Osteoblast (primary cell): ENCODE data around the gene PTPN3. TPM values are rescaled to one million over a fixed set of nuclear protein-coding genes. Genes with fewer than 3 reads are reported as not detected.

ENCODE experiments used
- DNase-seq: peaks from one replicate; pipeline ENCODE4 v3.0.0; 2011; ENCODE audit warnings: low spot score, mixed read lengths; ENCODE audit not compliant: insufficient read length; ENCODE audit errors: missing footprints
- H2AFZ ChIP-seq: 2 replicates; pipeline ENCODE4 v1.6.0; 2011; ENCODE audit warnings: mild to moderate bottlenecking, low read length
- H3K27ac ChIP-seq: 2 replicates; pipeline ENCODE4 v1.5.1; 2011; ENCODE audit warnings: mild to moderate bottlenecking, low read depth, low read length, moderate library complexity
- H3K27me3 ChIP-seq: 2 replicates; pipeline ENCODE4 v1.6.0; 2012; ENCODE audit warnings: mild to moderate bottlenecking, control low read depth, inconsistent platforms, low read length, moderate library complexity; ENCODE audit not compliant: insufficient read depth
- H3K36me3 ChIP-seq: 2 replicates; pipeline ENCODE4 v1.5.1; 2011; ENCODE audit warnings: mild to moderate bottlenecking, low read length, control low read depth, moderate library complexity; ENCODE audit not compliant: insufficient read depth
- H3K4me1 ChIP-seq: 2 replicates; pipeline ENCODE4 v1.5.1; 2011; ENCODE audit warnings: mild to moderate bottlenecking, low read length, control low read depth, moderate library complexity; ENCODE audit not compliant: insufficient read depth
- H3K4me2 ChIP-seq: 2 replicates; pipeline ENCODE4 v1.6.0; 2011; ENCODE audit warnings: mild to moderate bottlenecking, low read length; ENCODE audit not compliant: insufficient read depth
- H3K4me3 ChIP-seq: fragments of 200-600 bp; sonication (generic); 3 replicates; pipeline ENCODE4 v1.5.1; 2012; ENCODE audit warnings: mild to moderate bottlenecking, low read length, inconsistent platforms; ENCODE audit not compliant: insufficient read depth
- H3K79me2 ChIP-seq: 2 replicates; pipeline ENCODE4 v1.6.0; 2012; ENCODE audit warnings: mild to moderate bottlenecking, low read length, control low read depth, inconsistent platforms; ENCODE audit not compliant: insufficient read depth
- H3K9me3 ChIP-seq: 2 replicates; pipeline ENCODE4 v1.5.1; 2011; ENCODE audit warnings: low read depth, low read length, control low read depth
- H4K20me1 ChIP-seq: 2 replicates; pipeline ENCODE4 v1.6.0; 2012; ENCODE audit warnings: mild to moderate bottlenecking, low read length, control low read depth; ENCODE audit not compliant: insufficient read depth
- total RNA-seq: library from RNA; depleted of rRNA; stranded (reverse); fragments of >200 nt; gene quantifications from 2 replicates; pipeline ENCODE4 v1.2.3, GENCODE V29; 2012
- TF ChIP-seq, protein P1 (sequence below): IDR thresholded peaks from 2 replicates; pipeline ENCODE4 v1.5.1; 2011; ENCODE audit warnings: mild to moderate bottlenecking, low read depth, low read length, moderate library complexity; ENCODE audit errors: extremely low read depth

PTPN3 gene
- total RNA-seq, 1 donor = 2.9 TPM

- H3K79me2 ChIP-seq = no peaks in the 10 kb centered on the region
- TF ChIP-seq, protein P1, sequence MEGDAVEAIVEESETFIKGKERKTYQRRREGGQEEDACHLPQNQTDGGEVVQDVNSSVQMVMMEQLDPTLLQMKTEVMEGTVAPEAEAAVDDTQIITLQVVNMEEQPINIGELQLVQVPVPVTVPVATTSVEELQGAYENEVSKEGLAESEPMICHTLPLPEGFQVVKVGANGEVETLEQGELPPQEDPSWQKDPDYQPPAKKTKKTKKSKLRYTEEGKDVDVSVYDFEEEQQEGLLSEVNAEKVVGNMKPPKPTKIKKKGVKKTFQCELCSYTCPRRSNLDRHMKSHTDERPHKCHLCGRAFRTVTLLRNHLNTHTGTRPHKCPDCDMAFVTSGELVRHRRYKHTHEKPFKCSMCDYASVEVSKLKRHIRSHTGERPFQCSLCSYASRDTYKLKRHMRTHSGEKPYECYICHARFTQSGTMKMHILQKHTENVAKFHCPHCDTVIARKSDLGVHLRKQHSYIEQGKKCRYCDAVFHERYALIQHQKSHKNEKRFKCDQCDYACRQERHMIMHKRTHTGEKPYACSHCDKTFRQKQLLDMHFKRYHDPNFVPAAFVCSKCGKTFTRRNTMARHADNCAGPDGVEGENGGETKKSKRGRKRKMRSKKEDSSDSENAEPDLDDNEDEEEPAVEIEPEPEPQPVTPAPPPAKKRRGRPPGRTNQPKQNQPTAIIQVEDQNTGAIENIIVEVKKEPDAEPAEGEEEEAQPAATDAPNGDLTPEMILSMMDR = no peak
- H3K27ac ChIP-seq = no peak overlapping the region
- H3K36me3 ChIP-seq = no peaks in the 10 kb centered on the region
- peaks cover 5% of the 10 kb centered on the region for H4K20me1 ChIP-seq
- no peak overlapping the region for H3K4me2 ChIP-seq
- H3K9me3 ChIP-seq = no peaks in the 10 kb centered on the region
- H3K27me3 ChIP-seq = no peaks in the 10 kb centered on the region
- no peak overlapping the region for H3K4me3 ChIP-seq
- peaks cover 8% of the 10 kb centered on the region for H3K4me1 ChIP-seq
- DNase-seq = no peak
- H2AFZ ChIP-seq = no peak overlapping the region
These were observed 14.2 kb downstream of the PTPN3 start for GRCh38 chr9:109483744-109484429.

GRCh38 chr9:109482391-109482916, 15.7 kb downstream of the PTPN3 start:
- no peak for DNase-seq
- H3K9me3 ChIP-seq = no peaks in the 10 kb centered on the region

GRCh38 chr9:109481856-109482255, 16.3 kb downstream of the PTPN3 start:
- TF ChIP-seq, protein P1 = no peak

More at GRCh38 chr9:109482391-109482916, 15.7 kb downstream of the PTPN3 start:
- no peak overlapping the region for H3K4me3 ChIP-seq
- no peak overlapping the region for H2AFZ ChIP-seq
- H3K4me1 ChIP-seq = peaks cover 8% of the 10 kb centered on the region
- no peak overlapping the region for H3K4me2 ChIP-seq
- H3K27me3 ChIP-seq = no peaks in the 10 kb centered on the region
- peaks cover 5% of the 10 kb centered on the region for H4K20me1 ChIP-seq
- TF ChIP-seq, protein P1 = no peak
- no peak overlapping the region for H3K27ac ChIP-seq
- H3K36me3 ChIP-seq = no peaks in the 10 kb centered on the region
- H3K79me2 ChIP-seq = no peaks in the 10 kb centered on the region

GRCh38 chr9:109479822-109480221, 18.3 kb downstream of the PTPN3 start:
- Histone ChIP-seq H3K36me3 (no peaks in the 10 kb centered on the region), H2AFZ (no peak overlapping the region), H3K9me3 (no peaks in the 10 kb centered on the region), H3K4me2 (no peak overlapping the region), H3K27ac (no peak overlapping the region), H3K27me3 (no peaks in the 10 kb centered on the region), H3K4me3 (no peak overlapping the region), H3K4me1 (peaks cover 8% of the 10 kb centered on the region), H3K79me2 (no peaks in the 10 kb centered on the region), H4K20me1 (peaks cover 5% of the 10 kb centered on the region)
- no peak for DNase-seq
- TF ChIP-seq, protein P1 = no peak

More at GRCh38 chr9:109481856-109482255, 16.3 kb downstream of the PTPN3 start:
- Histone ChIP-seq H3K4me1 (peaks cover 8% of the 10 kb centered on the region), H3K9me3 (no peaks in the 10 kb centered on the region), H3K4me2 (no peak overlapping the region), H3K27me3 (no peaks in the 10 kb centered on the region), H3K79me2 (no peaks in the 10 kb centered on the region), H3K27ac (no peak overlapping the region), H3K36me3 (no peaks in the 10 kb centered on the region), H4K20me1 (peaks cover 5% of the 10 kb centered on the region), H3K4me3 (no peak overlapping the region), H2AFZ (no peak overlapping the region)
- DNase-seq = no peak
